Neutrophil (primary cell): ENCODE data around the gene BAIAP3.

Experiments used
- H3K27ac ChIP-seq: fragments of 200-600 bp; sonication (generic); 2 replicates; pipeline ENCODE4 v1.5.1; 2016; ENCODE audit warnings: mild to moderate bottlenecking, moderate library complexity
- H3K27me3 ChIP-seq: fragments of 200-600 bp; sonication (generic); 2 replicates; pipeline ENCODE4 v1.6.0; 2016; ENCODE audit warnings: mild to moderate bottlenecking
- H3K36me3 ChIP-seq: fragments of 200-600 bp; sonication (generic); 2 replicates; pipeline ENCODE4 v1.5.1; 2017
- H3K4me1 ChIP-seq, 2 experiments: fragments of 200-600 bp in 1 of 2; sonication (generic) in 1 of 2; 1 replicate in 1 of 2; 2 replicates in 1 of 2; pipeline versions ENCODE4 v1.5.1 to v1.6.1; 2013 to 2016; ENCODE audit warnings: low read depth in 1 of 2, low read length in 1 of 2, mild to moderate bottlenecking in 1 of 2, moderate library complexity in 1 of 2; ENCODE audit not compliant: control insufficient read depth in 1 of 2, insufficient read depth in 1 of 2
- H3K4me3 ChIP-seq, 2 experiments: fragments of 200-600 bp in 1 of 2; sonication (generic) in 1 of 2; 1 replicate in 1 of 2; 2 replicates in 1 of 2; pipeline ENCODE4 v1.5.1; 2013 to 2016; ENCODE audit warnings: low read depth in 1 of 2, low read length in 1 of 2, mild to moderate bottlenecking in 1 of 2, moderate library complexity in 1 of 2
- H3K9me3 ChIP-seq: fragments of 200-600 bp; sonication (generic); 2 replicates; pipeline ENCODE4 v1.5.1; 2016
- CTCF ChIP-seq: fragments of 200-600 bp; sonication (generic); IDR thresholded peaks from 2 replicates; pipeline ENCODE4 v1.5.1; 2016; ENCODE audit warnings: antibody characterized with exemption

The BAIAP3 gene

GRCh38 chr16:1330931-1331711 lies 2.3 kb upstream of the BAIAP3 start:
- TF ChIP-seq CTCF: no peak
- Histone ChIP-seq H3K4me3 (peak overlapping the region; percentile 49 to 55), H3K36me3 (peaks cover 10% of the 10 kb centered on the region), H3K4me1 (peaks cover 12 to 29% of the 10 kb centered on the region in 2 experiments), H3K27me3 (peaks cover 63% of the 10 kb centered on the region), H3K27ac (peak overlapping the region; percentile 69), H3K9me3 (no peaks in the 10 kb centered on the region)

GRCh38 chr16:1331712-1332617 lies 1.5 kb upstream of the BAIAP3 start:
- no peak for TF ChIP-seq CTCF
- Histone ChIP-seq H3K9me3 (no peaks in the 10 kb centered on the region), H3K27me3 (peaks cover 71% of the 10 kb centered on the region), H3K36me3 (peaks cover 2% of the 10 kb centered on the region), H3K4me3 (peak overlapping the region; percentile 49 to 55), H3K4me1 (peaks cover 12 to 29% of the 10 kb centered on the region in 2 experiments), H3K27ac (peak overlapping the region; percentile 69)

GRCh38 chr16:1332618-1333148 lies 762 bp upstream of the BAIAP3 start:
- Histone ChIP-seq H3K36me3 (no peaks in the 10 kb centered on the region), H3K9me3 (no peaks in the 10 kb centered on the region), H3K27ac (peak overlapping the region; percentile 69), H3K27me3 (peaks cover 78% of the 10 kb centered on the region), H3K4me3 (peak overlapping the region; percentile 49 to 55), H3K4me1 (peaks cover 12 to 29% of the 10 kb centered on the region in 2 experiments)
- TF ChIP-seq CTCF: no peak

- H3K36me3 ChIP-seq: no peaks in the 10 kb centered on the region
- H3K4me3 ChIP-seq: peak overlapping the region; percentile 35 to 55
- H3K4me1 ChIP-seq: peaks cover 12 to 29% of the 10 kb centered on the region in 2 experiments
- no peak for TF ChIP-seq CTCF
- peaks cover 92% of the 10 kb centered on the region for H3K27me3 ChIP-seq
- H3K9me3 ChIP-seq: no peaks in the 10 kb centered on the region
- no peak overlapping the region for H3K27ac ChIP-seq
Observed at GRCh38 chr16:1333854-1334700, 632 bp downstream of the BAIAP3 start.

- no peaks in the 10 kb centered on the region for H3K36me3 ChIP-seq
- peak overlapping the region in 1 of 2 experiments; percentile 55 for H3K4me3 ChIP-seq
- H3K9me3 ChIP-seq: no peaks in the 10 kb centered on the region
- TF ChIP-seq CTCF: no peak
- H3K27me3 ChIP-seq: peaks cover 94% of the 10 kb centered on the region
- peaks cover 12 to 29% of the 10 kb centered on the region in 2 experiments for H3K4me1 ChIP-seq
- H3K27ac ChIP-seq: no peak overlapping the region
Observed at GRCh38 chr16:1334739-1335138, 1.3 kb downstream of the BAIAP3 start.
